ENCODE results near the gene RGS4.

RGS4 gene

DNA sequence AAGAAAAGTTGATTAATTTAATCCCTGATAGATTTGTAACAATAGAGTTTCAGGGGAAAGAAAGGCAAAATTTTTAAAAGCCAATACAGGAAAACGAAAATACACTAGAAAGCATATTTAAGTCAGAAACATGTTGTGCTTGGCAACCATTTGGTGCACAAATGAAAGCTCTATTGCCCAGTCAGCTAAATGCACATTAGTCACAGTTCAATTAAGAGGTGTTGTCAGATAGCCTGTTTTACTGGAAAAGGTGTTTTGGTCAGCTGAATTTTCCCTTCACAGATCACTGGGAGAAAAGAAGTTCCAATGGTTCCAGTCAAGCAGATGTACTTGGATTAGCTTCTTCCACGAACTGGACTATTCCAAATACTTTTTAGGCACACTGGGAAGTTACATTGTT, 25.4 kb downstream of the RGS4 start:
- H3K4me3 ChIP-seq (ENCODE audit: low read depth, low read length), result no peak overlapping the region

DNA sequence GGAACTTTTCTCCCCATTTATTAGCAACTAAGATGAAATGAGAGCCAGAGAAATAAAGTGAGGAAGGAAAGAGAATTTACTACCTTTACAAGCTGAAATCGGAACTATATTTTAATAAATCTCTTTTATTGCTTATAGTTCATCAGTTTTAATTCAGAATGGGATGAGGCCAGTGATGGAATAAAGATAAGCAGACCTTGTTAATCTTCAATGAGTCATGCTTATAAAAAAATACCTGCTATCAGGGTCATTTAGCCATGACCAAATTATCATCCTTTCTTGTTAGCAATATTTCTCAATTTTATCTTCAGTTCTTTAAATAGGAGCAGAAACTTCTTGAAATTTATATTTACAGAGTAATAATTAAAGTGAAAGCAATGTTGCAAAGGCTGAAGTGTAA, 26.1 kb downstream of the RGS4 start:
- no peak overlapping the region for H3K4me3 ChIP-seq (ENCODE audit: low read depth, low read length)

DNA sequence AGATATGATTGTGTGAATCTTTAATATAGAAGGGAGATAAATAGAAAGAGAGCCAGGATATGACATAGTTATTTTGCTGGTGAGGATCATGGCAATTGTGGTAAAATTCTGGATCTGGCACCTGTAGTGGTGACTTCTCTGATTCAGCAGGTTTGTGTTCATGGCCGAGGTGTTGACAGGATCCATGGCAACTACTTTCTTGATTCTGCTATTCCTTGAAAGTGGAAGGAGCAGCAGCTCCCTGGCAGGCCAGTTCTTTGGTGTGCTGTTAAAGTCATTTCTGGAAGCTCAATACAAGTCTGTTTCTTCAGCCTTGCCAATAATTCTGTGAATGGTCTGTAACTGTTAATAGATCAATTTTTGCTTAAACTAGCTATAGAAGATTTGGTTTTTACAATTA, 33.4 kb downstream of the RGS4 start:
- no peak overlapping the region for H3K4me3 ChIP-seq (ENCODE audit: low read depth, low read length)

DNA sequence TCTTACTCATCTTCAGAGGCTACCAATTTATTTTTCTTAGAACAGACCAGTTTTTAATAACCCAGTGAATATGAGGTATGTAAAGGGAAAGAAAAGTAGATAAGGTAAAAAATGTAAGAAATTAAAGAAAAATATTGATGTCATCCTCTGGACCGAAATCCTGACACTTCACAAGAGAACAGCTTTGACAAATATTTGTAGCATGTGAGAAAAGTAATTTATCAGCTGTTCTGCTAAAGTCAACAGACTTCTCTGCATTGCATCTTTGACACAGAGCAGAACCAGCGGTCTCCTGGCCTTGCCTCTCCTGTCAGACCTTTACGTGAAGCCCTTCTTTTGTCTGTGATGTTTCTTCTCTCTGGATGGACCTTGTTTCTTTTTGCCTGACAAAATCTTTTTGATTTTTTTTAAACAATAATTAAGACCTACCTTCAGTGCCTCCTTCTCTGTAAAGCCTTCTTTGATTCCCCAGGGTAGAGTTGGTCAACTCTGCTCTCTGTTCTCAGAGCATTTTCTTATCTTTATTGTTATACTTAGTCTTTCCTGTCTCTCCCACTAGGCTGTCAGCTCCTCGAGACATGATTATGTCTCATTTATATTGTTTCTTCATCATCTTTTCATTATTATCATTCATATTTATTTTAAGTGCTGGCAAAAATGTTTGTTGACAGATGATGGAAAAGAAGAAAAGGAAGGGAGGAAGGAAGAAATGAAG, 35.4 kb downstream of the RGS4 start:
- no peak overlapping the region for H3K4me3 ChIP-seq (ENCODE audit: low read depth, low read length)

DNA sequence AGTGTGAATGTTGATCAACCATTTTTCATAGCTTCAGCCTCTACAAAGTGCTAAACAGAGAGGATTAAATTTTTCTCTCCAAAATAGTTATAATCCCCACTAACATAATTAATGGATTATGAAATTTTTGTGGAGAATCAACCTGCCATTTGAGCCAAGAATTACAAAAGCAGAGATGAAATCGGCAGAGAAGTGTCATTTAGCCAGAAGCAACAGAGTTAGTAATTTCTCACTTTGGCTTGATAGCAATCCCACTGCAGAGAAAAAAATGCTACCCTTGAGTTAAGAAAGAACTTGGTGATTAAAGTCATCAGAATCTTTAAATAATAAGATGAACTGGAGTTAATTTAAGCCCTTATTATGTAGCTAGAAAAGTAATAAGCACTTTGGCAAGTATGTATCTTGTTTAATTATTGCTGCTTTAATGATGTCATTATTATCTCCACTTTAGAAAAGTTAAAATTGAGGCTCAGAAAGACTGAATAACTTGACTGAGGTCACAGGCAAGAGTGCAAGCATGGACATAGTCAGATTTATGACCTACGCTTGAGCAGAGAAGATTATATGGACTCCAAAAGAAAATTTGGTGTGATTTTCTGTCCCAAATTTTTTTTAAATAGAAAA, 37.3 kb downstream of the RGS4 start:
- no peak overlapping the region for H3K4me3 ChIP-seq (ENCODE audit: low read depth, low read length)

DNA sequence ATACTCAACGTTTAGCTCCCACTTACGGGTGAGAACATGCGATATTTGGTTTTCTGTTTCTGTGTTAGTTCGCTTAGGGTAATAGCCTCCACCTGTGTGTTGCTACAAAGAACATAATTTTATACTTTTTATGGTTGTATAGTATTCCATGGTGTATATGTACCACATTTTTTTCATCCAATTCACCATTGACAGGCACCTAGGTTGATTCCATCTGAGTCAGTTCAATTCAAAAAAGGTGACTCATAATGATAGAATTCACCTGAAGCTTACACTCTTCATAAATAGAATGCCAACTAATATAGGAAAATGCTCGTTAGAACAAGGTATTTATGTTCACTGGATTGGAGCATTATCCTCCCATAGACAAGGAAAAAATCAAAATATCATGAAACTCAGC, 38.5 kb downstream of the RGS4 start:
- H3K4me3 ChIP-seq (ENCODE audit: low read depth, low read length), result no peak overlapping the region

DNA sequence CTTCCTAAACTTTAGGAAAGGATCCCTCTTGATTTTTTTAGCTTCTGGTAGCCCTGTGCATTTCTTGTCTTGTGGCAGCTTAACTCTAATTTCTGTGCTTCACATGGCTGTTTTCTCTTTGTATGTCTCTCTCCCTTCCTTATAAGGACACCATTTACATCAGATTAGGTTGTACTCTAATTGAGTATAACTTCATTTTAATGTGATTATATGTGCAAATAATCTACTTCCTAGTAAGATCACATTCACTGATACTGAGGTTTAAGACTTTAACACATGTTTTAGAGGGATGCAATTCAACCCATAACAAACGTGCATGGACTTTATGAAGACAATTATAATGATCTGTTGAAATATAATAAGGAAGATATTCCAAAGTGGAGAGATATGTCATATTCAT, 46.7 kb downstream of the RGS4 start:
- no peak overlapping the region for H3K4me3 ChIP-seq (ENCODE audit: low read depth, low read length)

DNA sequence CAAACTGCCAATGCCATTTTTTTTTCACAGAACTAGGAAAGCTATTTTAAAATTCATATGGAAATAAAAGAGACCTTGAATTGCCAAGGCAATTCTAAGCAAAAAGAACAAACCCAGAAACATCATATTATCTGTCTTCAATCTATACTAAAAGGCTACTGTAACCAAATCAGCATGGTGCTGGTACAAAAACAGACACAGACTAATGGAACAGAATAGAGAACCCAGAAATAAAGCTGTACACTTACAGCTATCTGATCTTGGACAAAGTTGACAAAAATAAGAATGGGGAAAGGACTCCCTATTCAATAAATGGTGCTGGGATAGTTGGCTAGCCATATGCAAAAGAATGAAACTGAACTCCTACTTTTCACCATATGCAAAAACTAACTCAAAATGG, 50.5 kb downstream of the RGS4 start:
- no peak overlapping the region for H3K4me3 ChIP-seq (ENCODE audit: low read depth, low read length)

DNA sequence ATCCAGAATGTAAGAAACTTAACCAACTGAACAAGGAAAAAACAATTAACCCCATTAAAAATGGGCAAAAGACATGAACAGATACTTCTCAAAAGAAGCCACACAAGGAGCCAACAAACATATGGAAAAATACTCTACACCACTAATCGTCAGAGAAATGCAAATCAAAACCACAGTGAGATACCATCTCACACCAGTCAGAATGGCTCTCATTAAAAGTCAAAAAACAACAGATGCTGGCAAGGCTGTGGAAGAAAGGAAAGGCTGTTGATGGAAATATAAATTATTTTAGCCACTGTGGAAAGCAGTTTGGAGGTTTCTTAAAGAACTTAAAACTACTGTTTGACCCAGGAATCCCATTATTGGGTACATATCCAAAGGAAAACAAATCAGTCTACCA, 51.2 kb downstream of the RGS4 start:
- no peak overlapping the region for H3K4me3 ChIP-seq (ENCODE audit: low read depth, low read length)

DNA sequence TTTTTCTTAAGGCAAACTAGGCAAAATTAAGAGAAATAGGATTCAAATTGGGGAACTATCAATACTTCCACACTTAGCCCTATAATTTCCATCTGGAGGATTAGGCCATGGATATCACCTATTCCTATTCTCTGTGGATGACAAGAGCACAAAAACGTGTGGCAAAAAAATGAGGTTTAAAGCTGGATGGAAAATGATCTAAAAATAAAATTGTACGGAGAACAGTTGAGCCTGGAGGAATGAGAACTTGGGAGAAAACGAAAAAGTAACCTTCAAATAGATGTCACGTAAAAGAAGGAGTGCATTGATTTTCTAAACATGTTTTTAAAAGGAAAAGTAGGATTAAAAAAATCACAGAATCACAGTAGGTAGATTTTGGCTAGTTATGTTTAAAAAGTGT, 55.7 kb downstream of the RGS4 start:
- no peak overlapping the region for H3K4me3 ChIP-seq (ENCODE audit: low read depth, low read length)

Data from iPS-11a (cell line).